Mesenteric fat pad (tissue), 1 donor: ENCODE measurements around the gene GDPD4. TPM values are rescaled to one million over a fixed set of nuclear protein-coding genes. Genes with fewer than 3 reads are reported as not detected.
"Not testable (repeated sequence)": the region's sequence is repeated elsewhere in the genome, so short reads cannot be mapped to it uniquely, and the experiment has no call there.

Source experiments
- DNase-seq: peaks from one replicate; pipeline ENCODE4 v3.0.0-alpha.2; 2020; ENCODE audit warnings: low spot score
- long read RNA-seq: library from polyadenylated mRNA; unstranded; transcript quantifications from one replicate; pipeline ENCODE4 v2.0.0, GENCODE V29; 2020
- total RNA-seq: library from RNA; stranded (reverse); fragmentation: NEBNext Ultra II Directional; extraction: Animal tissue kit (Norgen Biotek cat#: 25700); gene quantifications from one replicate; pipeline ENCODE4 v1.2.1, GENCODE V29; 2021
- donor health status: DM: yes; HTN: yes; CAD: no.

Gene GDPD4
- total RNA-seq: not detected
- long read RNA-seq: 0 reads

DNA sequence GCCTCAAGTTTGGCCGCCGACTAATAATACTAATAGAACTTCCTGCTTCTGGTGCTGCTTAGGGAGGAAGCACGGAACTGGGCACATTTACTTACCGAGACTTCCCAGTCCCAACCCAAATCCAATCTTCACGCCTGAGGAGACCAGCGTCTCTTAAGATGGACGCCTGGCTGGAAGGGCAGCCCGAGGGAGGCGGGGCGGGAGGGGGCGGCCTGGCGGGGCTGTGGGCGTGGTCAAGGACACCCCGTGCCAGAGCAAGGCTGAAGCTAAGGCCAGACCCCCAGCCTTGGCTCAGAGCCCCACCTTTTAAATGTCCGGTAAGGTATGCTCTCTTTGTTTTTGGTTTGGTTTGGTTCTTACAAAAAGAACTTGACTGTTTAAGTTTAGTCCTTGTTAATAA lies at the start of gene GDPD4:
GDPD4 (minus strand) TSS at position 177 of the 400 bp plus-strand sequence. CDS start 16,549 bp downstream, outside the sequence.
- DNase-seq: no peak

GRCh38 chr11:77347948-77348347 lies 46.5 kb upstream of the GDPD4 start:
- no peak for DNase-seq

- no peak for DNase-seq
Observed at GRCh38 chr11:77346906-77347603, 45.6 kb upstream of the GDPD4 start.

- DNase-seq: no peak
Observed at GRCh38 chr11:77345621-77346020, 44.1 kb upstream of the GDPD4 start.

- DNase-seq: no peak
Observed at GRCh38 chr11:77340501-77340900, 39.0 kb upstream of the GDPD4 start.

DNA sequence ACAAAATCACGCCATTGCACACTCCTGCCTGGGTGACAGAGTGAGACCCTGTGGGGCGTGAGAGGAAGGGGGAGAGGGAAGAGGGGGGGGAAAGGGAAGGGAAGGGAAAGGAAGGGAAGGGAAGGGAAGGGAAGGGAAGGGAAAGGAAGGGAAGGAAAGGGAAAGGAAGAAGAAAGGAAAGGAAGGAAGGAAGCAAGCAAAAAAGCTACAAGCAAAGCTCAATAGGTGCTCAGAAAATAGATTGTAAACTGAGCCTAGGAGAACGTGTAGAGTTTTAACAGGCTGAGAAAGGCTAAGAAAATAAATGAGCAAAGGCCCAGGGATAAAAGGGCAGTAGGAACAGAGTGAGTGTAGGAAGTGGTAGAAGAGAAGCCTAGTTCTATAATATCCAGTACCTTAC lies 30.8 kb upstream of the GDPD4 start:
- no peak for DNase-seq

DNA sequence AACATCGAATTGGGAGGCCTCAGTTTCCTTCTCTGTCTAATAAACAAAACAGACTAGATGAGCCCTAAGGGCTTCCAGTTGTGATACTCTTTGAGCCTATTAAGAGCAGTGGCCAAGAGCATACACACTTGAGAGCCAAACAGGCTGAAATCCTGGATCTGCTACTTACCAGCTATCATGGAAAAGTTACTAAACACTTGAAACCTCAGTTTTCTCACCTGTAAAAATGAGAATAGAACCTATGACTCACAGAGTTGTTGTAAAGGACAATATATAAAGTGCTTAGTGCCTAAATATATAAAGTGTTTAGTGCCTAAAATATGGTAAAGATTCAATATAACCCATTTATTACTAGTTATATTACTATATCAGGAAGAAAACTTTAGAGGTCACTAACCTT lies 23.7 kb upstream of the GDPD4 start:
- no peak for DNase-seq

- no peak for DNase-seq
Observed at GRCh38 chr11:77324508-77324907, 23.0 kb upstream of the GDPD4 start.

DNA sequence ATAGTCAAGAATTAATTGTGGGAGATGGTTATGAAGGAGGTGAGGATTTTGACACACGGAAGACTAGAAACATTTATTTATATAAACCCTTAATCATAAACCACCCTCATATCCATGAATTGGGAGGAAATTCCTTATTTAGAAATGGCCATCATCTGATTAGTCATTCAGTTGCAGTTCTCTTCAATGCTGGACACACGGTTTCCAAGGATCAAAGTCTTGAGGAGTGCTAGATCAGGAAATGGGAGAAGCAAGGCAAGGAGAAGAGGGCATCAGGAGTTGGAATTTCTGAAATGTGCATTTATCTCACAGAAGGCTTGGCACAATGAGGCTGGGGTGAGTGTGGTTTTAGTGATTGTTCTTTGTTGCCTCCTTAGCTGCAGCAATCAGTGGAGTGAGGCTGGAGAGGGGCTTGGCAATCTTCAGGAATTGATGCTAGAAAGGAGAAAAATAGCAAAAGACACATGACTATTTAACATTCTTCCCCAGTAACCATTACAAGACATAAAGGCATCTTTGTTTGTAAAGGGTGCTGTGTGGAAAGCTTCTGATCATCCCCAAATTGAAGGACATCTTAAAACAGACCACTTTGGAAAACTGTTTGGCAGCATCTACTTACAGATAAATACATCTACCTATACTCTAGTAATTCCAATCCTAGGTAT lies 21.6 kb upstream of the GDPD4 start:
- no peak for DNase-seq

DNA sequence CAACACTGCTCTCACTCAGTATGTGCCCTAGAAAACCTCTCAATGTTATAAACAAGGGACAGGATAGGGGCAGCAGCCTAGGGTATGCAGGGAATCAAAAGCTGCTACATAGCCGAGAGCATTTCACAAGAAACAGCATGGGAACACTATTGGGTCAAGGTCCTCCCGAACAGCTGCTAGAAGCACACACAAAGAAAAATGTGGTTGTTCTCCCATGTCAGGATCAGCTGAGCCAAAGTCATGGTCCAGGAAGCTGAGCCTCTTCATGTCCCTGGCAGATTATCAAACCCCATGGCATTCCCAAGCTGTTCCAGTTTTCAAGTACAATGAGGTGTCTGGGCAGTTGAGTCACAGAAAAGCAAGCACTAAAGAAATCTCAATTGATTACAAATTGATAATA lies 21.0 kb upstream of the GDPD4 start:
- no peak for DNase-seq

DNA sequence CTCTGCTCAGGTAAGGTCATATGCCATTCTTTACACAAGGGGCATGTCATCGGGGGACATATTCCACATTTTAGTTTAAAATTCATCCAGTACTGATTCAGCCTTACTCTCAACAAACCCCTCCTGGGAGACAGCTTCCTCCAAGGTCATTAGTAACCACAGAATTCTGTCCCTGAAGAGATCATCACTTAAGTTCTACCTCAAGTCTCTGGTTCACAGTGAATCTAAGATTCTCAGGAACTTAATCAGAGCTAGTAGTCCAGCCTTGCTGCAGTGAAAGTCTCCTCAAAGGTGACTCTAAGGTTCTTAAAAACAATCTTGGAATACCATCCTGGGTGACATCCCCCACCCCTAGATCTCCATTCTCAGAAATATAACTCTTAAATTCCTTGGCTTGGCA lies 18.9 kb upstream of the GDPD4 start:
- no peak for DNase-seq

DNA sequence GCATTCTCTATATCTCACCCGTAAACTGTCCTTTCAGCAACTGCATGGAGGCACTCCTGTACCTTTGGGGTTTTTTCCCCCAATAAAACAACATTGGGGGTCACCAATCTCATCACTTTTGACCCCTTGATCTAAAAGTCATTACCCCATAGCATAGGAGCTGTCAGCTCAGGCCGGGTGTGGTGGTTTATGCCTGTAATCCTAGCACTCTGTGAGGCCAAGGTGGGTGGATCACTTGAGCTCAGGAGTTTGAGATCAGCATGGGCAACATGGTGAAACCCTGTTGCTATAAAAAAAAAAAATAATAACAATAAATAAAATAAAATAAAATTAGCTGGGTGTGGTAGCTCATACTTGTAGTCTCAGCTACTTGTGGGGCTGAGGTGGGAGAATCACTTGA lies 17.1 kb upstream of the GDPD4 start:
- no peak for DNase-seq

GRCh38 chr11:77316733-77317342 lies 15.4 kb upstream of the GDPD4 start:
- no peak for DNase-seq

DNA sequence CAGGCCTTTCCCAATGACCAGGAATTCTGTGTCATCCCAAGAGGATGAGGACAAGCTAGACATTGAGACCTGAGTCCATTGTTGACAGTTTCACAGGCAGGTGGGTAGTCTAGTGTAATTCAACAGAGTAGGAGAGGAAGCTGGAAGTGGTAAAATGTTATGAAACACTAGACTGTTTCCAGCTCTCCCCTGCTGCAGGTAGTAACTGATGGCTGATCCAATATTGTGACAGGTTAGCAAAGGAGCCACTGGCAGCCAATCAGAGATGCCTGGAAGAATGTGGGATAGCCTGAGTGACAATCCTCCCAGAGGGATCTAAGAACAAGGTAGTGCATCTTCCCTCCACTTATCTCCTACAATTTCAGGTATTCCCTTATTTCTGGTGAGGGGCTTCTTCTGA lies 10.6 kb upstream of the GDPD4 start:
- no peak for DNase-seq

- no peak for DNase-seq
Observed at GRCh38 chr11:77311701-77312100, 10.2 kb upstream of the GDPD4 start.

GRCh38 chr11:77310721-77311120 lies 9.2 kb upstream of the GDPD4 start:
- DNase-seq: no peak

- DNase-seq: no peak
Observed at GRCh38 chr11:77309401-77310085, 8.1 kb upstream of the GDPD4 start.

DNA sequence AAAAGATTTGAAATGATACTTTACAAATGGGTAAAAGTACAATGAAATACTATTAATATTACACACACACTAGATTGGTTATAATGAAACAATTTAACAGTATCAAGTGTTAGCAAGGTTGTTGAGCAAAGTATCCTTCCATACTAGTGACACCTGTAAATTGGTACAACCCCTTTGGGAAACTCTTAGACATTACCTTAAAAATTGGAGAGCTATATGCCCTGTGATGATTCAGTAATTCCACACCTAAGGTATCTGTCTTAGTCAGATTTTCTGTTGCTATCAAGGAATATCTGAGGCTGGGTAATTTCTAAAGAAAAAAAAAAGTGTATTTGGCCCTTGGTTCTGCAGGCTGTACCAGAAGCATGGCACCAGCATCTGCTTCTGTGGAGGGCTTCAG lies 7.4 kb upstream of the GDPD4 start:
- no peak for DNase-seq

DNA sequence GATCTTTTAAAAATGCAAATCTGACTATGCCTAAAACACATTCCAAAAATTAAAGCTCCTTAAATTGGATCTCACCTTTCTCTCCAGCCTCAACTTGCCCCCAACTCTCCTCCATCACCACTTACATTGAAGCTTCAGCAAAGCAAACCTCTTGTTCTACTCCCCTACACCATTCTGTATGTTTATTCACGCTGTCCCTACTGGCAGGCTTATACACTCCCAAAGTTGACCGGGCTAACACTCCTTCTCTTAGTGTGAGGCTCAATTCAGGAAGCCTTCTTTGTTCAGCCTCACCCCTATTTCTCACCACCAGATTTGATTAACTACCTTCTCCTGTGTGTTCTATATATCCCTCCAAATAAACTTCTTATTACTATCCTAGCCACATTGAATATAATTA lies 1.8 kb upstream of the GDPD4 start:
- no peak for DNase-seq

GRCh38 chr11:77302752-77303151 lies 1.3 kb upstream of the GDPD4 start:
- no peak for DNase-seq

- DNase-seq: no peak
Observed at GRCh38 chr11:77300695-77301094, 791 bp downstream of the GDPD4 start.

DNA sequence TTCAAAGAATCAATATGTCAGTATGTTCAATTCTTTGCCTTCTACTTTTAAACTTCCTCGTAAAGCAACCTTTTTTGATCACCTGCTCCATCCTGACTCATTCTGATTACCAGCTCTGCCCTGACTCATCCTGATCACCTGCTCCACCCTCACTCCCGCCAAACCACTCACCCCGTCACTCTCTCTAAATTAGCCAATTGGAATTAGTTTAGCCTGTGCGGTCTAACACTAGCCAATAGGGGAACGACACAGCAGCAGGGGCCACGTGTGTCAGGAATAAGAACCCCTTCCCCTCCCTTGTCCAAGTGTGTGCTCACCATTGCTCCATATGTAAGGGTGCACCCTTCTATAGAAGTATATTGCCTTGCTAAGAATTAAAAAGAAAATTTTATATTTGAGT lies 1.5 kb downstream of the GDPD4 start:
- not testable (repeated sequence) for DNase-seq
